DOHH2 (cell line): ENCODE results near the gene OR6B2.

Experiments
- EZH2phosphoT487 ChIP-seq: fragments of 200-600 bp; sonication (generic); IDR thresholded peaks from 2 replicates; pipeline ENCODE4 v1.6.1; 2017; ENCODE audit warnings: borderline replicate concordance, mild to moderate bottlenecking, antibody characterized with exemption, low read length, moderate library complexity, mixed read lengths
- TF ChIP-seq, protein P1 (sequence below): fragments of 200-600 bp; sonication (generic); IDR thresholded peaks from one replicate; pipeline ENCODE4 v1.5.1; 2014; ENCODE audit warnings: antibody characterized with exemption, mild to moderate bottlenecking, low read depth, low read length; ENCODE audit not compliant: poor library complexity, severe bottlenecking

DNA sequence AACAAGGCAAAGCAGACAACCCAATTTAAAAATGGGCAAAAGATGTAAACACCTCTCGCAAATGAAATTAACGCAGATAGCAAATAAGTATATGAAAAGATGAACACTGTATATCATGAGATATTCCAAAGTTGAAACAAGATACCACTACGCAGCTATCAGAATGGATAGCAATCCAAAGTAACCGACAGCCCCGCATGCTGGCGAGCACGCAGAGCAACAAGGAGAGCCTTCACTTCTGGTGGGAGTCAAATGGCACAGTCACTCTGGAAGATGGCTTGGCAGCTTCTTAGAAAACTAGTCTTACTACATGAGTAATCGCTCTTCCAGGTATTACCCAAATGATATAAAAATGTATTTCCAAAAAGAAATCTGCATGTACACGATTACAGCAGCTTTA is 6.4 kb downstream of the OR6B2 start:
- TF ChIP-seq, protein P1, sequence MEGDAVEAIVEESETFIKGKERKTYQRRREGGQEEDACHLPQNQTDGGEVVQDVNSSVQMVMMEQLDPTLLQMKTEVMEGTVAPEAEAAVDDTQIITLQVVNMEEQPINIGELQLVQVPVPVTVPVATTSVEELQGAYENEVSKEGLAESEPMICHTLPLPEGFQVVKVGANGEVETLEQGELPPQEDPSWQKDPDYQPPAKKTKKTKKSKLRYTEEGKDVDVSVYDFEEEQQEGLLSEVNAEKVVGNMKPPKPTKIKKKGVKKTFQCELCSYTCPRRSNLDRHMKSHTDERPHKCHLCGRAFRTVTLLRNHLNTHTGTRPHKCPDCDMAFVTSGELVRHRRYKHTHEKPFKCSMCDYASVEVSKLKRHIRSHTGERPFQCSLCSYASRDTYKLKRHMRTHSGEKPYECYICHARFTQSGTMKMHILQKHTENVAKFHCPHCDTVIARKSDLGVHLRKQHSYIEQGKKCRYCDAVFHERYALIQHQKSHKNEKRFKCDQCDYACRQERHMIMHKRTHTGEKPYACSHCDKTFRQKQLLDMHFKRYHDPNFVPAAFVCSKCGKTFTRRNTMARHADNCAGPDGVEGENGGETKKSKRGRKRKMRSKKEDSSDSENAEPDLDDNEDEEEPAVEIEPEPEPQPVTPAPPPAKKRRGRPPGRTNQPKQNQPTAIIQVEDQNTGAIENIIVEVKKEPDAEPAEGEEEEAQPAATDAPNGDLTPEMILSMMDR = no peak
- no peak for TF ChIP-seq EZH2phosphoT487
